8988T (cell line): ENCODE results near the gene RPL36.
"Not testable (repeated sequence)": the region's sequence is repeated elsewhere in the genome, so short reads cannot be mapped to it uniquely, and the experiment has no call there.

ENCODE experiments used
- DNase-seq: peaks from one replicate; pipeline ENCODE4 v3.0.0; 2011

RPL36 gene

DNA sequence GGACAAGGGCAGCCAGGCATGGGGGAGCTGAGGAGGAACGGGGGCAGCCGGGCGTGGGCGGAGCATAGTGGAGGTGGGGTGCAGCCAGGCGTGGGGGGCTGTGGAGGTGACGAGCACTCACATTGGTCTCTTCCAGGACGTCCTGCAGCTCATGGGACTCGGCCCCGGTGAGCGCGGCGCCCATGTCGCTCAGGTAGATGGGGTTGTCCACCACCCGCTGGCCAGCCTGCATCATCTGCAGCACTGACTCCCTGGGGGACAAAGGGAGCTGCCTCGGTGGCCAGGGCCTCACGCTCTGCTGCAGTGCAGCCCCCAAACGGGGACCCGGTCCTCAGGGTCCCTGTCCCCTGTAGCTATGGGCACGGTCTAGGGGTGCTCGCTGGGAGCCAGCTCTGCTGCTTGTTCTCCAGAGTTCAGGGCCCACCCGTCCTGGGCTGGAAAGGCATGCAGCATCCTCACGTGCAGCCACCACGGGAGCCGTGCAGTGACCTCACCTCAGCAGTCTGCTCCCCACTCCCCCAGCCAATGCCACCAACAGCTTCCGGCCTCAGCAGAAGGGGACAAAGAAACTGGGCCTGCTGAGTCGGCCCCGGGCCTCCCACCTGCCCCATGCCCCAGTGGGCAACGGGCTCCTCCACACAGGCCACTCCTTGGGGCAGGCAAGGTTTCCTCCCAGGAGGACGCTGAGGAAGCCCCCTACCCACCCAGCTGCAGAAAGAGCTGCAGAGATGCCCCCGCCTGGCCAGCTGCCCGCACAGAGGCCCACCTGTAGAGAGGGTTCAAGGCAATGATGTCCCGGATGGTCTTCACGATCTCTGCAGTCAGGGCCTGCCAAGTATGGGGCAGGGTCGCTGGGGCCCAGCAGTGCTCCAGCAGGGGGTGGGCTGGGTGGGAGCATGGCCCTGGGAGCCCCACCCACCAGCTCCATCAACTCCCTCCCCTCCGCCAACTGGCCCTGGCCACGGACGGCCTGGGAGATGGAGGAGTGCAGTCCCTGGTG, 17.8 kb downstream of the RPL36 start:
- no peak for DNase-seq

DNA sequence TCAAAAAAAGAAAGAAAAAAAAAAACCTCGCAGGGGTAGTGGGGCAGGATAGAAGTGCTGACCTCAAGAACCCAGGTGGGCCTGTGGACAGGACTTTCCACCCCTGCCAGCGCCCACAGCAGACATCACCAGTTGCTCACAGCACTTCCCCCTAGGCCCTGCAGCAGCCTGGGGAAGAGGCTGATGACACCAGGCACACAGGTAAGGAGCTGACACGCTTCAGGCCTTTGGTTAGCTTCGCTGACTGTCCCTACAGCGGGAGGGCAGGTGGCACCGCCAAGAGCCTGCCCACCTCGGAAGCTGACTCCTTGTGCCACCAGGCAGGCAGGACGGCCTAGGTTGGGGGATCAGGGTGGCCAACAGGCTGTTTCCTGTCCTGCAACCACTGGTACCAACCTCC, 20.9 kb downstream of the RPL36 start:
- DNase-seq = no peak

DNA sequence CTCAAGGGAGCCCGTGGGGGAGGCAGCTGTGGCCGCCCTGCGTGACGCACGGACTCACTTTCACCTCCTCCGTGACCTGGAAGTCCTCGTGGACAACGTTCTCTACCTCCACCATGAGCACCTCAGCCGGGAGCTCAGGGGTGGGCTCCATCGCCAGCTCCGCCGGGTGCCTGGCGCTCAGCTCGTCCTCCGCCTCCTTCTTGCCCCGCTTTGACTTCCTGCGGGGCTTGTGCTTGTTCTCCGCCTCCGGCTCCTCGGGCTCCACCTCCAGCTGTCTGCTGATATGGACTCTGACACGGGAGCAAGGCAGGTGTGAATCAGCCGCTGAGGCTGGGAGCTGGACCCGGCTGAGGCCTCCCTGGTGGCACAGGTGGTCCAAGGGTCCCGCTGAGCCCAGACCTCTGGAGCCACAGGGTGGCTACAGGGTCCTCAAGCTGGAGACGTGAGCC, 21.6 kb downstream of the RPL36 start:
- DNase-seq = no peak

DNA sequence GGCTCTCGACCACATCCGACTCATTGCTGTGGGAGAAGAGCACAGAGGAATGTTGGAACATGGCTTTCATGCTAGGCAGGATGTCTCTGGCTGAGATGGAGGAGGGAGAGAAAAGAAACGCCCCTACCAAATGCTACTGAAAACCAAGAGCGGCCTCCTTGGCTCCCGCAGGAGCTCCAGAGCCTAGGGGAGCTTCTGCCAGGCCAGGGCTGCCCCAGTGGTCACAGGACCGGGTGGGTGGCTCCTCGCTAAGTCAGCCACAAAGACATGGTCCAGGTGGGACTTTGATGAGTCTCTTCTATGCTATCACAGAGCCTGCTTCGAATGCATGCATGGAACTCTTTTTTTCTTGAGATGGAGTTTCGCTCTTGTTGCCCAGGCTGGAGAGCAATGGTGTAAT, 23.1 kb downstream of the RPL36 start:
- DNase-seq = no peak

DNA sequence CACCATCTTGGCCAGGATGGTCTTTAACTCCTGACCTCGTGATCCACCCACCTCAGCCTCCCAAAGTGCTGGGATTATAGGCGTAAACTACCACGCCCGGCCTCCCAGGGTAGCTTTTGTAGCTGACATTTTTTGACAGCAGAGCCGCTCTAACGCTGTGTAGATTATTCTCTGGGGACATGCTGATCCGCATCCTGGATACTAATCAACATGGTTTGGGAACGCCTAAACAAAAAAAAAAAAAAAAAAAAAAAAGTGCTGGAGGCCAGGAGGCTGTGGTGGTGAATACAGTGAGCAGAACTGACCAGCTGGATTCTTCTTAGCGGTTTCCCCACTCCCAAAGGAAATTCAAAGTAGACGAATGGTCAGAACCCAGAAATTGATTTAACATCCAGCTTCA, 24.7 kb downstream of the RPL36 start:
- no peak for DNase-seq

DNA sequence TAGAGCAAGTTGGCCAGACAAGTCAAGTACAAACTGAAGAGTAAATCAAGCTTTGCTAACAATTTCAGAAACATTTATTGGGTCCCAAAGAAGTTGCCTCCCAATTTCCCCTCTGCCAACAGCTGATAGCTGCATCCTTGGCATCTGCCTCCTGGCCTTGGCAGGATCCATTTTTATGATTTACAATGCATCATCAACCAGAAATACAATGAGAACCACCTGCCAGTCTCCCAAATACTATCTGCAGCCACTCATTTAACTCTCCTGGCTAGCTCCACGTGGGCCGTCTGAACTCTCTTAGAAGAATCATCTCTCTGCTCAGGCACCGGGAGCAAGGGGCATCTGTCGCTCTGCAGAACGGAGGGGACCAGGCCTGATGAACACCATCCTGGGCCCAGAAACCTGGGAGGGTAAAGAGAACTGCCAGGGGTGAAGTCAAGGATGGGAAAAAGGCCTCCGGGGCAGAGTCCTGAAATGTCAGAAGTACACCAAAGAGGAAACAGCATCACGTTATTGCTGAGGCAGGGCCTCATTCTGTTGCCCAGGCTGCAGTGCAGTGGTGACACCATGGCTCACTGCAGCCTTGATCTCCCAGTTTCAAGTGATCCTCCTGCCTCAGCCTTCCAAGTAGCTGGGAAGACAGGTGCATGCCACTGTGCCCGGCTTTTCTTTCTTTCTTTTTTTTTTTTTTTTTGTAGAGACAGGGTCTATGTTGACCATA, 27.3 kb downstream of the RPL36 start:
- DNase-seq = no peak

DNA sequence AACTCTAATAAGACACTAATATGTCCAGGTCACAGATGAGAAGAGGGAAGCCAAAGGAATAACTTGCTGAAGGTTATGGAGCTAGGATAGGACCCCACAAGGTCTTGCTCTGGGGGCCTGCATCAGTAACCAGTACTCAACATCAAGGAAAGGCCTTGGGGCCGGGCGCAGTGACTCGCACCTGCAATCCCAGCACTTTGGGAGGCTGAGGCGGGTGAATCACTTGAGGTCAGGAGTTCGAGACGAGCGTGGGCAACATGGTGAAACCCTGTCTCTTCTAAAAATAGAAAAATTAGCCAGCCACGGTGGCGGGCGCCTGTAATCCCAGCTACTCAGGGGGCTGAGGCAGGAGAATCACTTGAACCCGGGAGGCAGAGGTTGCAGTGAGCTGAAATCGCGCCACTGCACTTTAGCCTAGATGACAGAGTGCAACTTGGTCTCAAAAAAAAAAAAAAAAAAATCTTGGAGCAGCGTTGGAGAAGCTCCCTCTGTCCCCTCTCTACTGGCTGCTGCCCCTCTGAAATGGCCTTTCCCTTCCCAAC, 28.0 kb downstream of the RPL36 start:
- no peak for DNase-seq

DNA sequence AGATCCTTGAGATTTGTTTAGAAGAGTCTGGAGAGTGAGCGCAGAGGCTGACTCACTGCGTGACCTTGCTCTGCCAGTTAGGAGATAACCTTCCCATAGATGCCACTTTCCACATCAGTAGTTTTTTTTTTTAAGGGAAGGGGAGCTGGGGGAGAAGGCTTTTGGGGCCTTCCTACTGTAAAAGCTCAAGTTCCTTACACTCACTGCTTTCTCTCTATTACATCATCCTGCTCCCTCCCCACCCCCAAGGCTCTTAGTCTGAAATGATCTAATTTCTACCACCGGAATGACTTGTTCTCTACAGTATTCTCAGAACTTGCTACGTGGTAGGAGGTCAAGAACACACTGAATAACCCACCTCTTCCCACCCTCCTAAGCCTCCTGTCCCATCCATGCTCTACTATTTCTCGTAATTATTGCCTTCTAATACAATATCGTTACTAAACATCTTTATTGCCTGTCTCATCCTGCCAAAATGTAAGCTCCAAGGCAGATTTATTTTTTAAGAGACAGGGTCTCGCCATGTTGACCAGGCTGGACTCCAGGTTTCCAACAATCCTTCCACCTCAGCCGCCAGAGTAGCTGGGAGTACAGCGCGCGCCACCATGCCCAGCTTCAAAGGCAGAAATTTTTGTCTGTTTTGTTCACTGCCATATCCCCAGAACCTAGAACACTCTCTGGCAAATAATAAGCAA, 28.6 kb downstream of the RPL36 start:
- no peak for DNase-seq

DNA sequence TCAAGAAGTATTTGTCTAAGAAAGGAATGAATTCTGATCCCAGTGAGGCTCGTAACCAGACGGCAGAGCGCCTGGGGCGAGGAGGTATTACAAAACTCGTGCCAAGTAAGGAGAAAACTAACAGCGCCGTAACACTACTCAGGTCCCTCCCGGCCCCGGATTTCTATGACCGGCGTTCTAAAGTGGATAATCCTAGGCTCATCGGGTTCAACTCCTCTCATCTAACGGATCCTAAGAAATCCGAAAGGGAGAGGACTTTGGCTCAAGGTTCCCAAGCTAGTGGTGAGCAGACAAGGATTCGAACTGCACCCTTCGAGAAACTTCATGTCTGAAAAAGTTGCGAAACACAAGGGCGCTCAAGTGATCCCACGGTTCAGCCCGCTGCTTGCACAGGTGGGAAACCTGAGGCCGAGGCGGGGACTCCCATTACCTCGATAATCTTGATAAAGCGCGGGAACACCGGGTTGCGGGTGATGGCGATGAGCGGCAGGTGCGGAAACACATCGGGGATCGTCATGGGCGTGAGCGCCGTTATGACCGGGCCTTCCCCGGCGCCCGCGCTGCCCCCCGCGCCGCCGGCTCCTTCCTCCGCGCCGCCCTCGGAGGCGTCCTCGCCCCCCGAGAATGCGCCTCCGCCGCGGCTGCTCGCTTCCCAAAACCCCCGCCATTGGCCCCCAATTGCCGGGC, 29.3 kb downstream of the RPL36 start:
- DNase-seq = no peak

DNA sequence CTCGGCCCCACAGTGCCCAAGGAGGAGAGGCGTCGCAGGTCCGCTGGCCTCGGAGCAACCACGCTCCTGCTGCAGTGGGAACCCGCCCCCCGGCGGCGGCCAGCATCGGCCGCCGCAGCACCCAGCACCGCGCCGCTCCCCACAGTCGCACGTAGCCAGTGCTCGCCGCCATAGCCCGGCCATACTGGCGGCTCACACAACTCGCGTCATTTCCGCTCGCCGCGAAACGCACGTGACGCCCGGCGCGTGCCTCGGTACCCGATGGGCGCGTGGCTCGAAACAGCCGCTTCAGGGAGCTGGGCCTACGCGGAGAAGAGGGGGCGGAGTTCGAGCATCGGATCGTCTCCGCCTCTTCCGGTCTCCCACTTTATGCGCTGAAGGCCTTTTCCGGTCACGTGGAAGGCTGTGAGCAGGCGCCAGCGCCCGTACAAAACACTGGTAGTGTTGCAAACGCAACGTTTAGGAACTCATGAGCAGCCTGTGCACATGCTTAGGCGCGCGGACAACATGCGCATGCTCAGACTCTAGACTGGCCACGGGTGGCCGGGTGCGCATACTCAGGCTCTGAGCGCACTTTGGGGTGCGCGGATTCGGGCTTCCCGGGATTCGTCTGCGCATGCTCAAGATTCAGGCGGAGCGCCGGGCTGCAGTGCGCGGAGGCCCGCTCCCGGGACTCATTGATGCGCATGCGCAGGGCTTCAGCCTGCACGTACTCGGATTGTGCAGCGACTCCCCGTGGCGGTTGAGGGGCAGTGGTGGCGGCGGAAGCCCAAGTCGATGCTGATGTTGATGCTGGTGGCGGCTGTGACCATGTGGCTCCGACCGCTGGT, 30.1 kb downstream of the RPL36 start, which contains the start of the genes CATSPERD and LONP1:
TSS of gene CATSPERD (plus strand) at position 677 of the 830 bp plus-strand sequence. CDS start at position 778, 101 bp downstream.
TSS of gene LONP1 (minus strand) at position 186 of the 830 bp plus-strand sequence. CDS start at position 172, 14 bp downstream.
- DNase-seq = peak; percentile 91

DNA sequence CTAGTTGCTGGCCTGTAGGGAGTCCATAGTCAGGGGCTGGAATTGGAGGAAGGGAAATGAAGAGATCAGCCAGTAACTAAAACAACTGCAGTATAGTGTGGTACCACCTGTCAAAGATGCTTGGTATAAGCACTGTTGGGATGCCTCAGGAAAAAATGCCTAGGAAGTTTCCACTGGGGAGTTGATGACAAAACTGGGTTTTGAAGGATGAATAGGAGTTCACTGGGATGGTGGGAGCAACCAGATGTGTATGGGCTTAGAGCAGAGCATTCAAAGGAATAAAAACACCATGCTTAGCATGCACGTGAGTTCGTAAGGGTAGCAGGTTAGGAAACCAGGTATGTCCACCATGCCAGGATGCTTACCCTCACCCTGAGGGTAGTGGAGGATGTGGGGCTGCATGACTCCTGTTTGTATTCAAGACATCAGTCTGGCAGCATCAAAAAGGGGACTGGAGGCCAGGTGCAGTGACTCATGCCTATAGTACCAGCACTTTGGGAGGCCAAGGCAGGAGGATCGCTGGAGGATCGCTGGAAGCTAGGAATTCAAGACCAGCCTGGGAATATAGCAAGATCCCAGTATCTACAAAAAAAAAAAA, 37.5 kb downstream of the RPL36 start:
- no peak for DNase-seq

DNA sequence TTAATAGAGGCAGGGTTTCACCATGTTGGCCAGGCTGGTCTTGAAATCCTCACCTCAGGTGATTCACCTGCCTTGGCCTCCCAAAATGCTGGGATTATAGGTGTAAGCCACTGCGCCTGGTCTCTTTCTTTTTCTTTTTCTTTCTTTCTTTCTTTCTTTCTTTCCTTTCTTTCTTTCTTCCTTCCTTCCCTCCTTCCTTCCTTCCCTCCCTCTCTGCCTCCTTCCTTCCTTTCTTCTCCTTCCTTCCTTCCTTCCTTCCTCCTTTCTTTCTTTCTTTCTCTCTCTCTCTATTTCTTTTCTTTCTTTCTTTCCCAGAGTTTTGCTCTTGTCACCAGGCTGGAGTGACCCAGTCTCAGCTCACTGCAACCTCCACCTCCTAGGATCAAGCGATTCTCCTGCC, 43.1 kb downstream of the RPL36 start:
- not testable (repeated sequence) for DNase-seq

DNA sequence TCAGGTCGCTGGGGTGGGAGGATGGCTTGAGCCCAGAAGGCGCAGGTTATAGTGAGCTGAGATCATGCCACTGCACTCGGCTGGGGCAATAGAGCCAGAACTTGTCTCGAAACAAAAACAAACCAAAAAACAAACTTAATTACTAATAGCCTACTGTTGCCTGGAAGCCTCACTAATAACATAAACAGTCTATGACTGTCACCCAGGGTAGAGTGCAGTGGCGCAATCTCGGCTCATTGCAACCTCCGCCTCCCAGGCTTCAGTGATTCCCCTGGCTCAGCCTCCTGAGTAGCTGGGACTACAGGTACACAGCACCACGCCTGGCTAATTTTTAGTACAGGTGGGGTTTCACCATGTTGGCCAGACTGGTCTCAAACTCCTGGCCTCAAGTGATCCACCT, 48.3 kb downstream of the RPL36 start:
- no peak for DNase-seq
